Endodermal cell (in vitro differentiated cells): Measurements from ENCODE around the gene GPC6. TPM values are rescaled to one million over a fixed set of nuclear protein-coding genes. Genes with fewer than 3 reads are reported as not detected.

Source experiments
- DNase-seq: peaks from one replicate; pipeline ENCODE4 v3.0.0-alpha.2; 2017
- H3K27ac ChIP-seq: 2 replicates; pipeline ENCODE4 v1.5.1; 2013; ENCODE audit warnings: mild to moderate bottlenecking, low read depth, low read length, moderate library complexity
- H3K27me3 ChIP-seq: 2 replicates; pipeline ENCODE4 v1.6.1; 2013; ENCODE audit warnings: mild to moderate bottlenecking, low read length, moderate library complexity; ENCODE audit not compliant: insufficient read depth, control insufficient read depth, poor library complexity, severe bottlenecking
- H3K36me3 ChIP-seq: 2 replicates; pipeline ENCODE4 v1.7.0; 2013; ENCODE audit warnings: mild to moderate bottlenecking, low read length, moderate library complexity; ENCODE audit not compliant: control insufficient read depth, insufficient read depth
- H3K4me1 ChIP-seq: one replicate; pipeline ENCODE4 v1.7.0; 2013; ENCODE audit warnings: low read length; ENCODE audit not compliant: control insufficient read depth, insufficient read depth
- H3K4me3 ChIP-seq: 2 replicates; pipeline ENCODE4 v1.5.1; 2013; ENCODE audit warnings: mild to moderate bottlenecking, low read length, moderate library complexity
- H3K9ac ChIP-seq: 2 replicates; pipeline ENCODE4 v1.6.1; 2013; ENCODE audit warnings: mild to moderate bottlenecking, low read length, moderate library complexity; ENCODE audit not compliant: poor library complexity, severe bottlenecking; ENCODE audit errors: extremely low read depth
- H3K9me3 ChIP-seq: 2 replicates; pipeline ENCODE4 v1.6.1; 2013; ENCODE audit warnings: mild to moderate bottlenecking, low read length, moderate library complexity; ENCODE audit not compliant: control insufficient read depth
- H3K27ac Mint-ChIP-seq: 2 replicates; pipeline ENCODE4 v1.8.0; 2020; ENCODE audit warnings: mixed read lengths
- H3K27me3 Mint-ChIP-seq: 2 replicates; pipeline ENCODE4 v1.8.0; 2021; ENCODE audit warnings: mild to moderate bottlenecking, mixed read lengths; ENCODE audit not compliant: insufficient read depth
- H3K36me3 Mint-ChIP-seq: 2 replicates; pipeline ENCODE4 v1.8.0; 2020; ENCODE audit warnings: low read depth, mixed read lengths
- H3K4me1 Mint-ChIP-seq: 2 replicates; pipeline ENCODE4 v1.8.0; 2020; ENCODE audit warnings: mixed read lengths
- H3K4me3 Mint-ChIP-seq: 2 replicates; pipeline ENCODE4 v1.8.0; 2020; ENCODE audit warnings: mild to moderate bottlenecking, moderate library complexity, mixed read lengths
- H3K9me3 Mint-ChIP-seq: 2 replicates; pipeline ENCODE4 v1.8.0; 2020; ENCODE audit warnings: mild to moderate bottlenecking, mixed read lengths
- WGBS, 2 experiments: methylation state at CpG; one replicate each; pipeline versions ENCODE4 v1.1.5 to v1.1.7; 2013; ENCODE audit warnings: missing lambda C conversion rate in 2 of 2, mixed read lengths in 1 of 2; ENCODE audit not compliant: insufficient coverage in 1 of 2, insufficient read length in 1 of 2; 5-methylcytosine and 5-hydroxymethylcytosine counted together
- total RNA-seq, 2 donors: library from RNA; stranded (reverse); fragmentation: NEBNext Ultra II Directional in 1 of 2; extraction: Animal tissue kit (Norgen Biotek cat#: 25700) in 1 of 2; gene quantifications; 2 replicates in 1 of 2; 3 replicates in 1 of 2; pipeline ENCODE4 v1.2.1, GENCODE V29; 2021
- TF ChIP-seq, protein P1 (sequence below): fragments of 200-600 bp; sonication (generic); conservative IDR thresholded peaks from 2 replicates; pipeline ENCODE4 v1.5.0; 2021; ENCODE audit warnings: antibody characterized with exemption, mild to moderate bottlenecking

GPC6 gene
- total RNA-seq, 2 donors from 2014 or later = 69.6 to 80.4 TPM

DNA sequence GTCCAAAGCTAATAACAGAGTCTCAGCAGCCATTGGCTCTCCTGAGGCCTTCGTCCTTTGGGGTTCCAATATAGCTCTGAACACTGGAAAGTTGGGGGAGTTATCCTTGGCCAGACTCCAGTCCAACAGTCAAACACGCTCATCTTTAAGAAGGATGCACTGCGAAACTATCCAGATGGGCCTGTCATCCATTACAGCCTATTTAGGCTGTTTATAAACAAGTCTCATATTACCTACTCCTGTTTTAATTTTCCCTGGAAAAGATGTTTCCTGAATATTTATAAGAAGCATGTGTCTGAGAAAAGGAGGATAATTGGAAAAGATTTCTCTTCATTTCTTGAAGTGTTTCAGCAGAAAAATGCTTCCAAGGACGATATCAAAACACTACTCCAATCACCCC, 1082.2 kb downstream of the GPC6 start:
- Histone ChIP-seq H3K9ac (no peak overlapping the region), H3K36me3 (peaks cover 6% of the 10 kb centered on the region), H3K4me1 (peaks cover 7% of the 10 kb centered on the region), H3K9me3 (no peaks in the 10 kb centered on the region), H3K4me3 (no peak overlapping the region), H3K27me3 (no peaks in the 10 kb centered on the region), H3K27ac (no peak overlapping the region)
- H3K4me1 Mint-ChIP-seq = peaks cover 31% of the 10 kb centered on the region
- DNase-seq = no peak
- TF ChIP-seq, protein P1, sequence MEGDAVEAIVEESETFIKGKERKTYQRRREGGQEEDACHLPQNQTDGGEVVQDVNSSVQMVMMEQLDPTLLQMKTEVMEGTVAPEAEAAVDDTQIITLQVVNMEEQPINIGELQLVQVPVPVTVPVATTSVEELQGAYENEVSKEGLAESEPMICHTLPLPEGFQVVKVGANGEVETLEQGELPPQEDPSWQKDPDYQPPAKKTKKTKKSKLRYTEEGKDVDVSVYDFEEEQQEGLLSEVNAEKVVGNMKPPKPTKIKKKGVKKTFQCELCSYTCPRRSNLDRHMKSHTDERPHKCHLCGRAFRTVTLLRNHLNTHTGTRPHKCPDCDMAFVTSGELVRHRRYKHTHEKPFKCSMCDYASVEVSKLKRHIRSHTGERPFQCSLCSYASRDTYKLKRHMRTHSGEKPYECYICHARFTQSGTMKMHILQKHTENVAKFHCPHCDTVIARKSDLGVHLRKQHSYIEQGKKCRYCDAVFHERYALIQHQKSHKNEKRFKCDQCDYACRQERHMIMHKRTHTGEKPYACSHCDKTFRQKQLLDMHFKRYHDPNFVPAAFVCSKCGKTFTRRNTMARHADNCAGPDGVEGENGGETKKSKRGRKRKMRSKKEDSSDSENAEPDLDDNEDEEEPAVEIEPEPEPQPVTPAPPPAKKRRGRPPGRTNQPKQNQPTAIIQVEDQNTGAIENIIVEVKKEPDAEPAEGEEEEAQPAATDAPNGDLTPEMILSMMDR = no peak
- H3K9me3 Mint-ChIP-seq = no peaks in the 10 kb centered on the region
- H3K27me3 Mint-ChIP-seq = no peaks in the 10 kb centered on the region
- H3K36me3 Mint-ChIP-seq = peaks cover 10% of the 10 kb centered on the region
- WGBS, 2 experiments = 90 to 97% methylated on average over 3 to 4 of the region's 4 CpGs
- H3K4me3 Mint-ChIP-seq = no peak overlapping the region
- no peak overlapping the region for H3K27ac Mint-ChIP-seq

DNA sequence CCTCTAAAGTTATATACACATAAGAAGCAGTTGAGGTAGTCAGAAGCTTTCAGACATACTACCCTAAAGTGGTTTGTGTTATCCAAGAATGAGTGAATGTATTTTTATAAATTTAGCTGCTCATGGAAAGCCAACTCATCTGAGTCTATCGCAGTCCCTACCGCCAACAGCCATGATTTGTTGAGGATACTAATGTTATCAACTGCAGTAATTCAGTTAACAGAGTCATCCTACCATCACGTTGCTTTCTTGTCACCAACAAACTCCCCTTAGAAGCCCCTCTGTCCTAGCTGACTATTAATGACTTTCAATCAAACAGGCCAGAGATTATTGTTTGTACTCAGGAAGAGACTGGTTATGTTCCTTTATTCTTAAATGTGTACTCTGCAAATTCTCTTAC, 1083.0 kb downstream of the GPC6 start:
- Mint-ChIP-seq H3K4me1 (peaks cover 23% of the 10 kb centered on the region), H3K36me3 (peaks cover 10% of the 10 kb centered on the region), H3K27me3 (no peaks in the 10 kb centered on the region), H3K9me3 (no peaks in the 10 kb centered on the region), H3K4me3 (no peak overlapping the region), H3K27ac (no peak overlapping the region)
- Histone ChIP-seq H3K9me3 (no peaks in the 10 kb centered on the region), H3K4me3 (no peak overlapping the region), H3K27me3 (no peaks in the 10 kb centered on the region), H3K27ac (no peak overlapping the region), H3K9ac (no peak overlapping the region), H3K36me3 (peaks cover 6% of the 10 kb centered on the region), H3K4me1 (peaks cover 5% of the 10 kb centered on the region)
- 96 to 100% methylated on average over 2 to 3 of the region's 3 CpGs for WGBS, 2 experiments
- TF ChIP-seq, protein P1 = no peak
- no peak for DNase-seq

DNA sequence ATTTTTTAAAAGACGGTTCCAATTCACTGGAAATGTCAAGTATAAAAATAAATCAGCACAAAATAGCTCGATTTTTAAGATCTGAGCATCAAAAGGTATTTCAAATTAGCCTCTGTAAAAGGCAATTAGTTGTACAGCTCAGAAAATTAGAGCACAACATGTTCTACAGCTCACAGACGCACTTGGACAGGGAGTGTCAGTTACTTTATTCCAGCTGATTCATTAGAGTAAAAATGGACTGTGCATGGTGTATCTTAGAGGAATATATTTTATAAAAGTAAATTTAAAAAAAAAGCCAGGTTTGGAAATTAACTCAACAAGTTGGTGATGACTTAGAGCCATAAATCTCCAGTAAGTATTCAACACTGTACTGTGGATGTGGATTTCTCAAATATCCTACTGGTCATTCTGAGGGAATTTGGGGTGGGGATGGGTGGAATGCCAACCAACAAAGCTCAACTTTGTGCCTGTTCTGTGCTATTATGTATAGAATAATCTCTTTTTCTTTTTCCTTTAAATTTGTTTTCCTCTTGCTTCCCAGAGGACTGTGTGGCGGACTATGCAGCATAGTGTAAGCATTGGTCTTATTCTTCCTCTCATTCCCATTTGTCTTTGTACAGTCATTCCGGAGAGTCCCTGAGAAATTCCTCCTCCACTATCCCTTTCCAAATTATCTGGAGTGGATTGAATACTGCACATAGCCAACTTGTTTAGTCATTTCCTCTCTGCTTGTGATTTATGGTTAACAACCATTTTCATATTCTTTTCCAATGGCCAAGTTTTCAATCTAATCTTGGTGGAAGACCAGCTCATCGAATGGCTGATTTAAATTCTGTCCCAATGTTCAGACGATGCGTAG, 1083.6 kb downstream of the GPC6 start:
- 93 to 95% methylated on average over 7 to 8 of the region's 8 CpGs for WGBS, 2 experiments

More for the DNA sequence above, 1083.6 kb downstream of the GPC6 start:
- Mint-ChIP-seq H3K9me3 (no peaks in the 10 kb centered on the region), H3K27me3 (no peaks in the 10 kb centered on the region), H3K36me3 (peaks cover 10% of the 10 kb centered on the region), H3K4me3 (no peak overlapping the region), H3K4me1 (peaks cover 21% of the 10 kb centered on the region), H3K27ac (no peak overlapping the region)
- no peak overlapping the region for H3K27ac ChIP-seq
- no peak for DNase-seq
- H3K36me3 ChIP-seq = peaks cover 6% of the 10 kb centered on the region
- H3K27me3 ChIP-seq = no peaks in the 10 kb centered on the region
- H3K4me1 ChIP-seq = peaks cover 5% of the 10 kb centered on the region
- no peak overlapping the region for H3K4me3 ChIP-seq
- TF ChIP-seq, protein P1 = no peak
- H3K9me3 ChIP-seq = no peaks in the 10 kb centered on the region
- H3K9ac ChIP-seq = no peak overlapping the region
